Measurements from ENCODE around the gene OR4K15. TPM values are rescaled to one million over a fixed set of nuclear protein-coding genes. Genes with fewer than 3 reads are reported as not detected.
"Not testable (repeated sequence)": the region's sequence is repeated elsewhere in the genome, so short reads cannot be mapped to it uniquely, and the experiment has no call there.

Gene OR4K15, protein sequence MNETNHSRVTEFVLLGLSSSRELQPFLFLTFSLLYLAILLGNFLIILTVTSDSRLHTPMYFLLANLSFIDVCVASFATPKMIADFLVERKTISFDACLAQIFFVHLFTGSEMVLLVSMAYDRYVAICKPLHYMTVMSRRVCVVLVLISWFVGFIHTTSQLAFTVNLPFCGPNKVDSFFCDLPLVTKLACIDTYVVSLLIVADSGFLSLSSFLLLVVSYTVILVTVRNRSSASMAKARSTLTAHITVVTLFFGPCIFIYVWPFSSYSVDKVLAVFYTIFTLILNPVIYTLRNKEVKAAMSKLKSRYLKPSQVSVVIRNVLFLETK
- not detected for total RNA-seq

DNA sequence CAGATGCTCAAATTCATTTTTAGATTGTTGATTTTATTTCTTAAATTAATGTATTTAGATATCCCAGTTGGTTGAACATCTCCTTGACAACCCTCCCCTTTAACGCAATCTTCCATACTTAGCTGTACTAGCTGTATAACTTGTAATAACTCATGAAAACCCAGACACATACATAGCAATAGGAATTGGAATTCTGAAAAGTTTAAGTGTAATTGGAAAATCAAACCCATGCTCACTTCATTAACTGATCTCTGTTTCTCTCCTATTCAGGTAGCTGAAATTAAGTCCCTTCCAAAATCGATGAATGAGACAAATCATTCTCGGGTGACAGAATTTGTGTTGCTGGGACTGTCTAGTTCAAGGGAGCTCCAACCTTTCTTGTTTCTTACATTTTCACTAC is at the start of gene OR4K15:
TSS of gene OR4K15 (plus strand) at position 301 of the 400 bp plus-strand sequence. CDS start at position 301, 0 bp downstream.
- DNase-seq (ENCODE audit: low spot score) (no peak), ATAC-seq (no peak)
- intact Hi-C loops (cut with DNase I) = no loop called here

- DNase-seq (ENCODE audit: low spot score) (no peak), ATAC-seq (no peak)
- intact Hi-C loops (cut with DNase I) = no loop called here
Observed at GRCh38 chr14:19930617-19931016, 44.8 kb upstream of the OR4K15 start, which contains the start of gene OR4K1. Gene OR4K1, plus strand, starts transcription at chr14:19930917. Its CDS starts 4,750 bp downstream, at chr14:19935667.

DNA sequence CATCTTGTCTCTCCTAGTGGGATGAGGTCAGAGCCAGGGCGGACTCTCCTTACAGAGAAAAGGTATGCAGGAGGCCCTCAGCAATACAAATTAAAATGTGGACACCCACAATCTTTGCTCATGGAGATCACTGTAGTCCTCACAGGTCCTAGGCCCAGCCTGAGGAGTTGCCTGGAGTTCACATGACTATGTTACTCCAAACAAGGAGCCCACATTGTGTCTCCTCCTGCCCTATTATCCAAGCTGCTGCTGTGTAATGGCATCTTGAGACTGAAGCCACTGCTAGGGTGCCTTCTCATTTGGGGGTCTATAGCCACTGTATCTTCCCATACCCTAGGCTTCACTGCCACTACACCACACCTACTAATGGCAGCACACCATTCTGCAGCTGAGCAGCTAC is 33.7 kb upstream of the OR4K15 start:
- intact Hi-C loops (cut with DNase I) = no loop called here
- DNase-seq (ENCODE audit: low spot score) (no peak), ATAC-seq (no peak)

DNA sequence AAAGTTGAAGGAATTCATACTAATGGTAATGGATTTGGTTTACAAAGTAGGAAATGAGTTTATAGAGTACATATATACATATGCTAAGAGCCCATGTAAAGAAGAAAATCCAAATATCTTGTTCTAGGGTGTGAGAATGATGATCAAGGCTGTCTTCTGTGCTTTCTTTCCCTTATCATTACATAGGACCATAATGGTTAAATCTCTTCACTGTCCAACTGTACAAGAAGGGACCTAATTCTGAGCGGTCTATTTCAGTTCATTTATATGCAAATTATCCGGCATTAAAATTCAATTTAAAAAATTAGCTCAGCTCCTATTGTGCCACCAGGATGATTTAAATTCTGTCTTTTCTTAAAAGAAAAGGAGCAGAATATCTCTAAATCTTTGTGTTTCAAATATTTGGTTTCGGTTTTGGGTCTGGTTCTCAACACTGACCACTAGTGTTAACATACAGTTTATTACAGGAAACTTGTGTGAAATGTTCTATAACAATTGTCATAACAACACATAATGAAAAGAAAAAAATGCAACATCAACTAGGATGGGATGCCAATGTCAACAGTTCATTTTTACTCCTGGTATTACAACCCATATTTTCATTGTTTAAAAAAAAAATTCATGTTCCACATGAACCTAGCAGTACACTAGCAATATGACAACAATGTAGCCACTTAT is 27.8 kb upstream of the OR4K15 start:
- ATAC-seq (no peak), DNase-seq (ENCODE audit: low spot score) (no peak)
- intact Hi-C loops (cut with DNase I) = no loop called here

- no peak for DNase-seq (ENCODE audit: low spot score)
- no peak for ATAC-seq
- intact Hi-C loops (cut with DNase I) = no loop called here
Observed at GRCh38 chr14:19949218-19949617, 26.2 kb upstream of the OR4K15 start.

- intact Hi-C loops (cut with DNase I); ATAC-seq; DNase-seq (ENCODE audit: low spot score): not testable (repeated sequence)
Observed at GRCh38 chr14:19969735-19970134, 5.7 kb upstream of the OR4K15 start.

DNA sequence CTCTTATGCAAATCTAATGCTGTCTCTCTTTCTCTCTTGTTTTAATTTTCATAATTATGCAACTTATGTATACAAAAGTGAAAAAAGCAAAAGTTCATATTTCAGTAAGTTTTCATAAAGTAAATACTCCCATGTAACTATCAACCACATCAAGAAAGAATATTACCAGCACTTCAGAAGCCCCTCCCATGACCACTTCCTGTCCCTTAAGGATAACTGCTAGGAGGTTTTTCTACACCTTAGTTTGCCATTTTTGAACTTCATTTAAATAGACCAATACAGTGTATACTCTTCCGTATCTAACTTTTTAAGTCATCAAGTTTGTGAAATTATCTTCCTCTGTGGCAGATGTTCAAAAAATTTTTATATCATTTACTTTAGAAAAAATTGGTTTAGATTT is 547 bp upstream of the OR4K15 start:
- no peak for ATAC-seq
- intact Hi-C loops (cut with DNase I) = no loop called here
- DNase-seq (ENCODE audit: low spot score) = no peak

DNA sequence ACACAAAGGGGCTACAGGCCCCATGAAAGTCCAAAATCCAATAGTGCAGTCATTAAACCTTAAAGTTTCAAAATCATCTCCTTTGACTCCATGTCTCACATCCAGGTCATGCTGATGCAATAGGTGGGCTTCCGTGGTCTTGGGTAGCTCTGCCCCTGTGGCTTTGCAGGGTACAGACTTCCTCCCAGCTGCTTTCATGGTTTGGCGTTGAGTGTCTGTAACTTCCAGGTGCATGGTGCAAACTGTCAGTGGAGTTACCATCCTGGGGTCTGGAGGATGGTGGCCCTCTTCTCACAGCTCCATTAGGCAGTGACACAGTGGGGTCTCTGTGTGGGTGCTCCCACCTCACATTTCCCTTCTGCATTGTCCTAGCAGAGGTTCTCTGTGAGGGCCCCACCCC is 18.0 kb downstream of the OR4K15 start:
- ATAC-seq = no peak
- no peak for DNase-seq (ENCODE audit: low spot score)
- intact Hi-C loops (cut with DNase I) = no loop called here

DNA sequence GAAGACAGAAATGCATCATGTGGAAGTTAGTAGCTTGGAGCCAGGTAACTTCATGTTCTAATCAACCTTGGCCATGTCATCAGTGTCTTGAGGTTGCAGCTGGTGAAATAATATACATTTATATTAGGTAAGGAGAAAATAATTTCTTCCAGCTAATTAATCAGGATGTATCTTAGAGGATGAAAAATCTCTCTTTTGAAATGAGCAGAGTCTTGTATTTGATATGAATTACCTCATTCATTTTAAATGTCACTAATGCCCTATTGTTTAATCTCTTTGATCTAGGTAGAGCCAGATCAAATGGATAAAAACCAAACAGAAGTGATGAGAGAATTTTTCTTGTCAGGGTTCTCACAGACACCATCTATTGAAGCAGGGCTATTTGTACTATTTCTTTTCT is 26.5 kb downstream of the OR4K15 start, which contains the start of gene OR4Q2:
TSS of gene OR4Q2 (plus strand) at position 301 of the 400 bp plus-strand sequence.
- no peak for ATAC-seq
- intact Hi-C loops (cut with DNase I) = no loop called here
- no peak for DNase-seq (ENCODE audit: low spot score)

DNA sequence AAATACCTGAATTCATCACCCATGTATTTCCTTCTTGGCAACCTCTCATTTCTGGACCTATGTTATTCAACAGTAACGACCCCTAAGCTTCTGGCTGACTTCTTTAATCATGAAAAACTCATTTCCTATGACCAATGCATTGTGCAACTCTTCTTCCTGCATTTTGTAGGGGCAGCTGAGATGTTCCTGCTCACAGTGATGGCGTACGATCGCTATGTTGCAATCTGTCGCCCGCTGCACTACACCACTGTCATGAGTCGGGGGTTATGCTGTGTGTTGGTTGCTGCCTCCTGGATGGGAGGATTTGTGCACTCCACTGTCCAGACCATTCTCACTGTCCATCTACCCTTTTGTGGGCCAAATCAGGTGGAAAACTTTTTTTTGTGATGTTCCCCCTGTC is 26.9 kb downstream of the OR4K15 start:
- DNase-seq (ENCODE audit: low spot score) (no peak), ATAC-seq (no peak)
- intact Hi-C loops (cut with DNase I) = no loop called here

DNA sequence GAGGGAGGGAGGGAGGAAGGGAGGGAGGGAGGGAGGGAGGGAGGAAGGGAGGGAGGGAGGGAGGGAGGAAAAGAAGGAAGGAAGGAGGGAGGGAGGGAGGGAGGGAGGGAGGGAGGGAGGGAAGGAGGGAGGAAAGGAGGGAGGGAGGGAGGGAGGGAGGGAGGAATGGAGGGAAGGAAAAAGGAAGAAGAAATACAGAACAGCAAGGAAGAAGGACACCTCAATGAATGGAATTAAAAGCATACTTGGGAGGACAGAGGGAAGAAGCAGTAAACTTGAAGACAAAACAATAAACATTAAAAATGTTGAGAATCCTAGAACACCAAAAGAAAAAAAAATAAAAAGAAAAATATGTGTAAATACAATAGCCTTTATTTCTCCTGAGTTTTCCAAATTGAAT is 32.8 kb downstream of the OR4K15 start:
- ATAC-seq = no peak
- no peak for DNase-seq (ENCODE audit: low spot score)
- intact Hi-C loops (cut with DNase I) = no loop called here

DNA sequence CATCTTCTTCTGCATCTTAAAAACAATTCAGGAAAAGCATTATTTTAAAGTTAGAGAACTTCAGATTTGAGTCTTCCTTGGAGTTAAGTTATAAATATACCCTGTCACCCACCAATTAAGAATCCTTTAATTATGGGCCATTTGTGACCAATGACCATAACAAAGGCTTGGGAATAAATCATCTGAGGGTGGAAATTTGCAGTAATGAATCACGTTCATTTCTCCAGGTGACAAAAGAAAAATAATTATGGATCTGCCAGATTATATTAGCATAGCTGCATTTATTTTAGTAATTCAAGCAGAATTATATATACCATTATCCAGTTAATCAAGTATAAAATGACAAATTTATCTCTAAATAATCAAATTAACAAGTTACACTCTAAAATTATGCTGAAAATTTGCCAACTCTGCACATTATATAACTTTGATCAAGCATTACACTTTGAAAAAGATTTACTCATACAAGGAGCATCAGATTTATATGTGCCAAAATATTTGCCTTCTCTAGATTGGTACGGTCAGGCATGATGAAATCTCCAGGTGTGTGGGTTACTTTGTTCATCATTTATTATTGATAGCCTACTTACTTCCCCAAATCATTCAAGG is 44.0 kb downstream of the OR4K15 start, which contains the start of gene OR4K14:
TSS of gene OR4K14 (minus strand) at position 51 of the 609 bp plus-strand sequence. CDS start 4,114 bp downstream, outside the sequence.
- DNase-seq (ENCODE audit: low spot score) (no peak), ATAC-seq (no peak)
- intact Hi-C loops (cut with DNase I) = no loop called here

Other genes starting within 250 kb of the OR4K15 start
- gene OR4Q3, start 232.0 kb upstream of the OR4K15 start, total RNA-seq = not detected
- gene OR4M1, start 202.1 kb upstream of the OR4K15 start, total RNA-seq = not detected
- gene OR4N2, start 171.8 kb upstream of the OR4K15 start, total RNA-seq = not detected
- not detected for gene OR4K2, start 100.4 kb upstream of the OR4K15 start, total RNA-seq
- not detected for gene OR4K5, start 55.0 kb upstream of the OR4K15 start, total RNA-seq
- not detected for gene OR4K1, start 44.7 kb upstream of the OR4K15 start, total RNA-seq
- gene OR4Q2, start 26.6 kb downstream of the OR4K15 start, total RNA-seq = not detected
- not detected for gene OR4K14, start 43.7 kb downstream of the OR4K15 start, total RNA-seq
- not detected for gene OR4K13, start 60.4 kb downstream of the OR4K15 start, total RNA-seq
- not detected for gene OR4L1, start 84.5 kb downstream of the OR4K15 start, total RNA-seq
- not detected for gene OR4K17, start 135.1 kb downstream of the OR4K15 start, total RNA-seq
- not detected for gene OR4N5, start 163.2 kb downstream of the OR4K15 start, total RNA-seq
- not detected for gene OR11G2, start 215.3 kb downstream of the OR4K15 start, total RNA-seq
- not detected for gene OR11H6, start 248.1 kb downstream of the OR4K15 start, total RNA-seq

Data from sciatic nerve (tissue), 2 donors.